Testis (tissue), 2 donors: ENCODE data around the gene MACROD2.

Source experiments
- CTCF ChIP-seq, 3 experiments: fragments of 450-650 bp in 2 of 3; fragments of 200-600 bp in 1 of 3; sonication (generic) in 1 of 3; IDR thresholded peaks; one replicate each; pipeline ENCODE4 v1.5.1; 2016 to 2019; ENCODE audit warnings: antibody characterized with exemption in 3 of 3, mild to moderate bottlenecking in 2 of 3, moderate library complexity in 1 of 3
- POLR2A ChIP-seq: fragments of 450-650 bp; IDR thresholded peaks from one replicate; pipeline ENCODE4 v1.6.1; 2017; ENCODE audit warnings: antibody characterized with exemption, mild to moderate bottlenecking, moderate library complexity

- TF ChIP-seq POLR2A = no peak
- TF ChIP-seq CTCF (IDR thresholded peaks at IDR 0.05) = no peak
Observed at GRCh38 chr20:14881518-14881917, 886.2 kb downstream of the MACROD2 start.
